T-helper 1 cell treated with Interleukin-12 subunit alpha and Interleukin-12 subunit beta and Interleukin-4 antibody, amounts not matched to agents 30 ng/mL and 1 ng/mL, for 36 hours (primary cell): ENCODE data around the gene AKNAD1. TPM values are rescaled to one million over a fixed set of nuclear protein-coding genes. Genes with fewer than 3 reads are reported as not detected.

Source experiments
- intact Hi-C: fragments of 100-400 bp; cut with micrococcal nuclease; formaldehyde crosslinking; loops from one replicate; pipeline ENCODE4 v1.15.1; 2024
- total RNA-seq: library from RNA; stranded (reverse); gene quantifications from 2 replicates; pipeline ENCODE4 v1.2.3, GENCODE V29; 2022

AKNAD1 gene
- total RNA-seq, 1 donor from 2014 or later = not detected

DNA sequence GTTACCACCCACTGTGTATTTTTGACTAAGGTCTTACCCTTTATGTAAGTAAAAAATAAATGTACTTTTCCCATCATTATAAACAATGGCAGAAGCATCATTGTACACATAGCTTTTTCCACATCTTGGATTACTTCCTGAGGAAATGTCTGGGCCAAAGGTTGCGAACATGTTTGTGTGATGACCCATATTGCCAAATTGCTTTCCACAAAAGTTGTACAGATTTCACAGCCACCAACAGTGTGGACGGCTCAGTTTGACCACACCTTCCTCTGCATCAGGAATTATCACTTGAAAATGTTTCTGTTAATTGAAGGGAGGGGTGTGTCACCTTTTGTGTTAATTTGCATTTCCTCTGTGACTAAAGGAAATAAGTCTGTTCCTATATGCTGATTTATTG lies 25.7 kb downstream of the AKNAD1 start:
- intact Hi-C loops = no loop called here

DNA sequence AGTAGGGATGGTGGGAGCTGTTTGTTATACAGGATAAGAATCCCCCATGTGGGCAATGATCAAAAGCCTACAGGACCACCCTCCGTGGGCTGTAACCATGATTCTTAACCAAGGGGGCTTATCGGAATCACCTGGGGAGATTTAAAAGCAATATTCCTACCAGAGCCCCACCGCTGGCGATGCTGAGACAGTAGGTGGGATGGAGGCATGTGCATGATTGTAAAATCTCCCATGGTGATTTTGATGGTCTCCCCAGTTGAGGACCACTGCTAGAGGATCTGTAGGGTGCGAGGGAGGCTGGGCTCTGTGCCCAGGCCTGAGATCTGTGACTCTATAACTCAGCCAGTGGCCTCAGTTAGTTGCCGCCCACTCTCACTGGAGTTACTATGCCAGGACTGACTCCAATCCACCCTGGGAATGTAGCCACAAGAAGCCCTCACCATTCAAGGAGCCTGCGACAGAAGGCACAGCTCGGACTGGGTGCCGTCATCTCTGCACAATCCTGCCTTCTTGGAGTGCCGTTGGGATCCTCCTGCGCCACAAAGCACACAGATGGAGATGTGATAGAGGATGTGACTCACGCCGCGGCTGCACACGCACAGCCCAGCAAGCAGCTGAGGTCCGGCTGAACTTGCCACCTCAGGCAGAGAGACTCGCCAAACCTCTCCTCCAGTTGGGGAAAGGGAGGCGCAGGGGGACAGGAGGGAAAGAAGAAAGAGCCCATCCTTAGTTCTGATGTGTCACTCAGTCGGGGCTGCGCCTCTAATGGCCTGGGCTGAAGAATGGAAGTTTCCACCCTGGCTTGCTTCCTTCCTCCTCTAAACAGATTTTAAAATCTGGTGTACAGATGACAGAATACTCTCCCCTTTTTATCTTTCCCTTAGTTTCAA lies 26.5 kb downstream of the AKNAD1 start:
- intact Hi-C loops = no loop called here

DNA sequence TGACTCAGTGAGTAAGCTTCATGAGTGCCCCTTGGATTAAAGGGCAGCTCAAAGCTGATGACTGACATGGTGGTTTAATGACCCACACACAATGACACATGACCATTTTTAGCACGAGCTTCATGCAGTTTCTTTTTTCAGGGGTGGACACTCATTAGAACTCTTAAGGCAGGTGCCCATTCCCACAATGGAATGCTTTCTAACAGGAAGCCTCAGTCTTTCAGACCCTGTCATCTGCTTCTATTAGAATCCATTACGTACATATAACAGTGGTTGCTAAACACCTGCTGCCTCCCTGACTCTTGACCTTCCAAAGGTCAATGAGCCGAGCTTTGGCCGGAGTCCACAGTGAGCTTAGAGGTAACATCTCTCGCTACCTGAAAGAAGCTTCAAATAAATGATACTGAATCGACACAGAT lies 27.4 kb downstream of the AKNAD1 start:
- intact Hi-C loops = loop anchor here (10.0 kb wide), 1 partner anchor 365 kb away; no protein-coding TSS in a partner anchor

DNA sequence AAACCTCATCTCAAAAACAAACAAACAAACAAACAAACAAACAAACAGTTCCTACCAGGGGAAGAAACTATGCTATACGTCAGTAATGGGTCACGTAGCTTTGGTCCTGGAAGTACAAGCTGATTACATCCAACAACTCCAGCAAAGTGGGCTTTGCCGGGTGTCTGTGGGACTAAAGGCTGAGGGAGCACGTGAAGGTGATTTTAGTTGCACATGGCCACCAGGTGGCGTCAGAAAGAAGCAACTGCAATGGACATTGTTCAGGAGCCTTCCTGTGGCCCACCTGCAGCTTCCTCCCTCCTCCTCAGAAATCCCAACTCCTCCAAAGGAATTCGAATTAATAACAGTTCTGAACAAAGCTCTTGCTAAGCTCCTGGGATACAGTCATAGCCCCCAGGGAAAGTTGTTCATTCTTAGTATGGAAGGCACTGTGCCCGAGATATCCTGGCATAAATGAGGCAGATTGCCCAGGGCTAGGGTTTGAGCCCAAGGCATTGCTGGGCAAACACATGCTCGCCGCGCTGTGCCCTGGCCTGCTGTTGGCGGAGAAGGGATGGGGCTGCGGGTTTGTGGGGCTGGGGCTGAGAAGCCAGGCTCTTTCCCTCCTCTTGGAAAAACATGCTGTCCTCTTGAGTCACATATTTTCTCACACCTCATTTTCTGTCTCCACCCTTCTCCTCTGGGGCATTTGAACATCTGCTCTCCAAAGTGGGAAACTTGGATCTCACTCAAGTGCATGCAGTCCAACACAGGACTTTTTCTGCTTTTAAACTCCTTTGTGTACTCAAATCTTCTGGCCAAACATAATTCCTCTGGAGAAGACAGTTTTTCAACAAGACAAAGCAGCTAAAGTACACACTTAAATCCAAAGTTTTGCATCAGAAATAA lies 28.6 kb downstream of the AKNAD1 start:
- intact Hi-C loops = loop anchor here (1.0 to 10.0 kb wide), 5 partner anchors 49 to 366 kb away; a partner anchor contains a TSS

DNA sequence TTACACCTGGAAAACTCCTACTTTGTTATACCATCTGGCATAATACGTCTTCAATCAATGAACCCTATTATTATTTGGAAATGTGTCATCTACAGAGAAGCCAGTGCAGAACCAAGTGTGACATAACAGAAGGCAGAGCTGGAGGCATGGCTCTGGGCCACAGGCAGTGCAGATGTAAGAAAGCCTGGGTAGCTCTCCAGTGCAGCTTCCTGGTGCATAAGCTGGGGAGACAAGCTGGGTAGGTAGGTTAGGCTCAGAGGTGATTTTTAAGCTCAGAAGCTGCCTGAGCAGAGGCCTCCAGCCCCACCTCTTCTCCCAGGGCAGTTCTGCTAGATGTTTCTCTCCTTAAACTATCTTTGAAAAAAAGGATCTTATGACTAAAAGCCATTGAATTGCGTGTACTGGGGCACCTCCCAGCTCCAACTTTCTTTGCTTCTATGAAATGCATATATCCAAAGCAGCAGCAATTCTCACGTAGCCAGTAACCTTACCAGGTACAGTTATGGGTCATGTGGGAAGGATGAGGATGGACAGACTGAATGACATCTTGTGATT lies 30.7 kb downstream of the AKNAD1 start:
- intact Hi-C loops = loop anchor here (10.0 kb wide), 1 partner anchor 369 kb away; no protein-coding TSS in a partner anchor

DNA sequence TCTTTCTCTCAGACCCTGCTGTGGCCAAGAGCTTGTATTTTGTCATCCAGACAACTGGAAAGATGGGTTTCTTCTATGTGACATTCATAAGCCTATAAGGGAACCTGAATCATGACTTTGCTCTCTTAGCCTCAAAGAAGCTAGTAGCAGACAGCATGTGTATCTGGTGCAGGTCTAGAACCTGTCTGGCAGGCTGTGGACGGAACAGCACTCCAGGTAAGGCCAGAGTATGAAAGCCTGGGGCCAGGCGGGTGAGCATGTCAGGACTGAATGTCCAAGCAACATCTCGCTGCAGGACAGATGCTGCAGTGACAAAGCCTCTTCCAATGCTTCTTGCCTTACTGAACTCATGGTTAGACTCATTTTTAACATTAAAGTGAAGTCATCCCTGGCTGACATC lies 32.8 kb downstream of the AKNAD1 start:
- intact Hi-C loops = loop anchor here (10.0 kb wide), 1 partner anchor 371 kb away; no protein-coding TSS in a partner anchor

DNA sequence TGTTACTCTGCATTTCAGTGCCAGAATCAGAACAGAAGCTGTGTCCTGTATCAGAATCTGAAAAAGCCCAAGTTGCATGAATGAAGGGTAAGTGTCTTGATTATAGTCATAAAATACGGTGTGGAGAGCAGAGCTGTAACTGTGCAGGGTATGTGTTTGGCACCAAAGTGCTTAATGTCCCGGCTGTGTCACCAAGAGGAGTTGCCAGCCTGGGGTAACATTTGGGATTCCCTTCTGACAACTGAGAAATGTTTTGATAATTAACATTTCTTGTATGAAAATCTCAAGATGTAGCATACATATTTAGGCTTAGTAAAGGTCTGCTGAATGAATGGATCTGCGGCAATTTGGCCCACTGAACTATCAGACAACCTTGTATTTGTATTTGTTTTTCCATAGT lies 33.3 kb downstream of the AKNAD1 start:
- intact Hi-C loops = loop anchor here (10.0 kb wide), 1 partner anchor 371 kb away; no protein-coding TSS in a partner anchor

DNA sequence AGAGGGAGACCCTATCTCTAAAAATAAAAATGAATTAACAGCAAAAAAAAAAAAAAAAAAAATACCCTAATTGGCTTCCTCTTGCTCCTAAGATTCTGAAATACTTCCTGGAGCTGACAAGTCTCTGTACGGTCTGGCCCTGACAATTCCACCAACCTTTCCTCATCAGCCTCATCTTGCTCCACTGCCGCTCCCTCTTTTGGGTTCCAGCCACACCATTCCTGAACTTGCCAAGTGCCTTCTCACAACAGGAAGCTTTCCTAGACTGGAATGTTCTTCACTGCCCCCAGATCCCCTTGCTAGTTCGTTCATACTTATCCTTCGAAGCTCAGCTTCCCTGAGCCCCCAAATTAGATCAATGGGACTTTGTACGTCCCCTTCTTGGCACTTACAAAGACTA lies 37.0 kb downstream of the AKNAD1 start:
- intact Hi-C loops = loop anchor here (10.0 kb wide), 1 partner anchor 375 kb away; no protein-coding TSS in a partner anchor

DNA sequence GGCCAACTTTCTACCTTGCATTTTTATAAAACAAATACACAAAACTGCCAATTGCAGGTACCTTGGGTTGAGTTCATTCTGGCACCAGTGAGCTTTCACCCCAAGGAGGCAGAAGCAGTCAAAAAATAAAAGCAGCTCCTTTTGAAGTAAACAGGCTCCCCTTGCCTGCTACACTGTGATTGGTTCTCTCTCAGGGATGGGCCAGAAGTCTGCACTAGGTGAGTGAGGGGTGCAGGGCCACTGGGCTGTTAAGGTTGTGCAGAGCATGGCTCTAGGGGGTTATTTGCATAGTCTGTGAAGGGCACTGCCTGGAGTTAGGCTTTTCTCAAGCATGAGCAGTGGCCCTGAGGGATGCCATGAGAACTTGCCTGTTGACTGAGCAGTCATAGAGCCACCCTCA lies 39.1 kb downstream of the AKNAD1 start:
- intact Hi-C loops = no loop called here

DNA sequence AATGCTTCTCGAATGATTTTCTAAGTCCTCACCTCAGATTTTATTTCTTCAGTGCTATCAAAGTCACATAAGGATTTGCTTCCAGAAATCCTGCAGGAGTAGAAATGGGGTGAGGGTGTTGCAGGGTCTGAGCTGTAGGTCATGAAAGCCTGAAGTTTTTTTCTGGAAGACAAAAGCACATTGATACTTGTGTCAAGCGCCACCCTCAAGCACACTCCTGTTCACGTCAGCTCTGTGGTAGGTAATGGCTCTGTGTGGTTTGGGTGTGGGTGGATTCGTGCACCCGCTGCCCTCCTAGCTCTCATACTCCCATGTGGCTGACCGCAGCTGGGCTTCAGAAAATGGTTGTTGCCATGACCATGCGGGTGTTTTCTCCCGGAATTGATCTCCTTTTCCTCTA lies 39.9 kb downstream of the AKNAD1 start:
- intact Hi-C loops = no loop called here

DNA sequence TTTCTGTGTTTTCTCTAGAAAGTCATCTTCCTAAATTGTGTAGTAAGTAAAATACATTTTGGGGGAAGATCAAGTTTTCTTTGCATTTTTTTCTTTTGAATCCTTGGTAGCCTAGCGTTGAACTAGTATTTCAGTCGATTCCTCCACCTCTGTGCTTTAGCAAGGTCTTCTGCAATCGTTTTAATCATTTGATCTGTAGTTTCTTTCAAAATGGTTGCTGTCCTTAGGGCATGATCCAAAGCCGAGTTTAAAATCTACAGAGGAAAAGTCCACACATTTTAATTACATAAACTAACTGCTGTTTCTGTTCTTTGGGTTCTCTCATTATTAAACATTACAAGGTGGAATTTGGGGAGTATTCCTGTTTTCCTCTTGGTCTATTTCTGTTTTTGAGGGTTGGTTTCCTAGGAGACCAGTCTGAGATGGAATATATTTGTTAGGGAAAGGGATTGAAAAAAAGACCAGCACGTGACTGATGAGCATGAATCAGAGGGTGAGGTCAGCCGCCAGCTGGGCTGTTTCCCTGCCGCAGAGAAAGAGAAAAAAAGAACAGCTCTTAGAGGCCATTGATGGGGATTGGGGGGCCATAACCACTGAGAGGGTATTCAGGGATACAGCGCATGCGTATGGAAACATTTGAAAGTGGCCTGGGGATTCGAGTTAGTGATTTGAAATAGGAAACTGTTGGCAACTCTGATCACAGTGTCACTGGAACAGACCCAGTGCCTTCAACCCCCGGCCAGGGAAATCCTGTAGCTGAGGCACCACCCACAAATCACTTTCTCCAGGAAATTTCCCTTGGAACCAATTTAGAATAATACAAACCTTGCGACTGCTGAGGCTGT lies 40.6 kb downstream of the AKNAD1 start:
- intact Hi-C loops = no loop called here

DNA sequence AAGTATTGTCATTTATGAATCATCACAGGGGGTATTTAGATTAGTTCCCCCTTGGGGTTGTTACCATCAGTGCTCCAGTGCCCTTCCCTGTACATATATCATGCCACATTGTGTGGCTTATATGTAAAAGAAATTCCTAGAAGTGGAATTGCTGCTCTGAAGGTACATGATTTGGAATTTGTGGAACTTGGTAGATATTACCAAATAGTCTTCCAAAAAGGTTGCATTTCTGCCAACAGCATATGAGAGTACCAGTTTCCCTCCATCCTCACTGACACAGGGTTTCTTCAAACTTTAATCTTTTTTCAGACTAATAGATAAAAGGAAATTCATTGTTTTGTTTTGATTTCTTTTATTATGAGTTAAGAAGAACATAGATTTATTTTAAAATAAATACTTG lies 41.3 kb downstream of the AKNAD1 start:
- intact Hi-C loops = no loop called here

DNA sequence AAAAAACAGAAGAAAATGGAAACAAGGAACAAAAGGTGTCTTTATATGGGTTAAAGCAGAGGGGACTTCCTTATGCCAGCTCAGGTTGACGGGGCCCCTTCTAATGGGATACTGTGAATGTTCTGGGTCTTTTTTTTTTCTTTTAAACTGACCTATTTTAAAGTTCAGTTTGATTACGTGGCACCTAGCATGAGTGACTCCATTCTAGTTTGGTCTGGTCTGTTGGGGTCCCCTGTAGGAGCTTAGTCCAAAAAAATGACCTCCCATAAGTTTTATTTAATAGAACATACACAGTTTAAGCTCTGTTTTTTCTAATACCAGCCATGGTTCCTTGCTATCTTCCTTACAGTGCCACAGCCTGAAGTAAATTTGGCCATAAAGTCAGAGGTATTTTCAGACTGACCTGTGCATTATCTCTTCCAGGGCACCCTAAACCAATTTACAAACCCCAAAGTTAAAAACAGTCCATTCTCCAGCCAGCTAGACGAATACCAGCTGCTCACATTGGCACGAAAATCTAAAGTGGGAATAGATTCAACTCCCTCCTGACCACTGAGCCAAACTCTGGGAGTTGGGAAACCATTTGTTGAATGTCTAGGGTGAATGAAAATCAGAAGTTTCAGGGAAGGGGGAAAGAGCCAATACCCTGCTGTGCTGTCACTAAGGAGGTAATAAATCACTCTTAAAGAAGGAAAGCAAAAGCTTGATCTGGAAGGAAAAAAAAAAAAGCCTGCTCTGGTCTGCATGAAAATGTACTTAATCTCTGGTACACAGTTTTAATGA lies 42.4 kb downstream of the AKNAD1 start:
- intact Hi-C loops = no loop called here

DNA sequence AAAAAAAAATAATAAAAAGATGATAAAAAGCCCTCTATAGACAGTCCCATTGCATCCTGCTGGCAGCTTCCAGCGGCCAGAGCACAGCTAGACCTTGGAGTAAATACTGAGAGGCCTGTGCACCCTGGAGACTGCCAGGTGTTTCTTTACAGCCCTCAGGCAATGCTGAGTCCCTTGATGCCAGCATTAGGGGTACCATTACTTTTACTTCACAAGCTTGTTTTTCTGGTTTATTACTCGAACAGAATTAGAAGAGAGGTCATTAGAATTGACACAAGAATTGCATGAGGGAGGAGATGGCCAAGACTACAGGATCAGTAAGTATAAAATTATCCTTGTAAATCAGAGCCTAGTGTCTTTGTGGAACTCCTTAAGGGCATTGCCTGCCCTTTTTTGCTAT lies 43.6 kb downstream of the AKNAD1 start:
- intact Hi-C loops = no loop called here

DNA sequence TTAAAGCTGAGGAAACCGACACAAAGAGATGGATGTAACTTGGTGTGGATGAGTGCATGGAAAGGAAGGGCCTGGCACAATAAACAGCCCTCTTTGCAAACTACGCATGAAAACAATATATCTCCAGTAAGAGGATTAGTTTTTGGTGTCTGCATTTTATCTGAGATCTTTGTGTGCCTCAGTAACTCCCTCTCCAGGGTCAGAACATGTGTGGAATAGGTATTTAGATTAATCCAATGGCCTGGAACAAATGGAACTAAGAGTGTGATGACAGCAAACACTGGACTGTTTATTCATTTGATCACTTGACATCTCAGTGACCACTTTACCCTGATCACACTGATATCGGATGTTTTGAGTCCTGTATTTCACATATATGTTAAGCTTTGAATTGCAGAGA lies 45.3 kb downstream of the AKNAD1 start:
- intact Hi-C loops = no loop called here

DNA sequence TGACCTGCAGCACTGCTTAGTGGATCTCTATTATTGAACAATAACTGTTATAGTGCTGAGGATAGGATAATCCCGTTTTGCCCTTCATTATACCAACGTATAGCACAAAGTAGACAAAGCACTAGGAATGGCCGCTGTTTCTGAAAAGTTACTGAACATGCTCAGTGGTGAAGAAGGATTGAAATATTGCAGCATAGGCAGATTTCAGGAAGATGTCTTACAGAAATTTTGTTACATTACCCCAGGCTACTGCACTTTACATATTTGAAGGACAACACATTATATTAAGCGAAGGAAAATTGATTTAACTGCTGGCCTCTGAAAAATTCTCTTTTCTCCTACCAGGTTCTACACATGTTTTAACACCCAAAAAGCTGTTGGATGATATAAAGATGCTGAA lies 48.5 kb downstream of the AKNAD1 start:
- intact Hi-C loops = no loop called here

DNA sequence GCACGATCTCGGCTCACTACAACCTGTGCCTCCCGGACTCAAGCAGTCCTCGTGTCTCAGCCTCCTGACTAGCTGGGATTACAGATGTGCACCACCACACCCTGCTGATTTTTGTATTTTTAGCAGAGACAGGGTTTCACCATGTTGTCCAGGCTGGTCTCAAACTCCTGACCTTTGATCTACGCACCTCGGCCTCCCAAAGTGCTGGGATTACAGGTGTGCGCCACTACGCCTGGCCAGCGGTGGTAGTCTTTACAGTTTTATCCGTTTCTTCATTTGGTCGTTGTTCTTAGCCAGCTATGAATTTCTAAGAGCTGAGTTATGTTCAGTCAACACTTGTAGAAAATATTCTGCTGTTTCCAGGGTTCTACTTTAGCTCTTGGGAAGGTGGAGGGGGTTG lies 53.3 kb downstream of the AKNAD1 start:
- intact Hi-C loops = no loop called here

DNA sequence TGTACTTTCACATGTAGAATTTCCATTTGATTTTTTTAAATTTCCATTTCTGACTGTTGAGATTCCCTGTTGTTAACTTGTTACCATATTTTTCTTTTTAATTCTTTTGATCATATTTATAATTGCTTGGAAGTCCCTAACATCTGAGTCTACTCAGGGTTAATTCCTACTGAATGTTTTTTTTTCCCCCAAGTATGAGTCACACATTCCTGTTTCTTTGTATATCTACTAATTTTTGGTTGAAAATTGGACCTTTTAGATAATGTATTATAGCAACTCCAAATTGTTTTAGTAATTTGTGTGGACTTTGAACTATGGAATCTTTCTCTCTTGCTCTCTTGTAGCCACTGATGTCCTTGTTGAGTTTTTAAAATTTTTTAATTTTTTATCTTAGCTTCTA lies 55.8 kb downstream of the AKNAD1 start:
- intact Hi-C loops = no loop called here

DNA sequence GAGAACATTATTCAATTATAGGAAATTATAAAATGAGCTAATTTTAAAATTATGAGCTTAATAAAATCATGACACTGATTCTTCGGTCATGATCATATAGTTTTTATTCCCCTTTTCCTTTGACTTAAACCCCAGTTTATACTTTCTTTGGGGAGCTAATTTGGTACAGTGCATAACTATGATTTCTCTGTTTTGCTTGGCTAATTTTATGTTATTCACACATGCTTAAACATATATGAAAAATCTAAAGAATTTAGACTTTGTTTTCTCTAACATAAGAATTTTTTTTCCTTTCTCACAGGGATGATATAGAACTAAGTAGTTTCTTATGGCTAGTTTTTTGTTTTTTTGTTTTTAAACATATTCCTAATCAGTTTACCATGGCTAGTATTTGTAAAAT lies 57.9 kb downstream of the AKNAD1 start:
- intact Hi-C loops = no loop called here

DNA sequence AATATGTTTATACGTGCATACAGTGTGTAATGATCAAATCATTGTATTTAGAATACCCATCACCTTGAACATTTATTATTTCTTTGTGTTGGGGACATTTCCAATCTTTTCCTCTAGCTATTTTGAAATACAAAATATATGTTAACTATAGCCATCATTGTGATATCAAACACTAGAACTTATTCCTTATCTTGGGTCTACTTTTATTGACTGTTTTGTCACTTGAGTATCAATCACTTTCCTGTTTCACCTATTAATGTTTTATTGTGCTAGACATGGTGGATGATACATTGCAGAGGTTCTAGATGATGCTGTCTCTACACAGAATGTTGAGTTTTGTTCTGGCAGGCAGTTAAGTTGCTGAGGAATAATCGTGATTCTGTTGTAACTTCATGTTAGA lies 64.5 kb downstream of the AKNAD1 start:
- intact Hi-C loops = no loop called here
